Measurements from ENCODE around the gene PHRF1. TPM values are rescaled to one million over a fixed set of nuclear protein-coding genes. Genes with fewer than 3 reads are reported as not detected.

Gene PHRF1
- total and polyA plus RNA-seq, 2 donors (not counting 3 experiments of a cell fraction or from before 2014, with no cell fraction given): 14.2 to 39.4 TPM

GRCh38 chr11:576811-577610 is 741 bp downstream of the PHRF1 start:
- ChIA-PET POLR2A (no interaction called here), CTCF (interaction anchor here (0.9 kb wide), 1 partner anchor 22 kb away, joined by 3 read pairs; no protein-coding TSS in a partner anchor)
- TF ChIP-seq GATA2 (IDR thresholded peaks at IDR 0.05; ENCODE audit: insufficient read depth, insufficient read length, low read depth, low read length): no peak
- TF ChIP-seq POLR2A (IDR thresholded peaks at IDR 0.05; ENCODE audit: low read depth, low read length): no peak
- TF ChIP-seq JUN (IDR thresholded peaks at IDR 0.05; ENCODE audit: borderline replicate concordance, insufficient read depth, insufficient read length, low read depth): no peak
- TF ChIP-seq EZH2 (IDR thresholded peaks at IDR 0.05; ENCODE audit: borderline replicate concordance, low read depth, low read length, severe bottlenecking): no peak
- no peak for TF ChIP-seq MAX (IDR thresholded peaks at IDR 0.05; ENCODE audit: insufficient read depth, insufficient read length)
- no peak for TF ChIP-seq FOS (IDR thresholded peaks at IDR 0.05; ENCODE audit: borderline replicate concordance, insufficient read depth, low read length)
- no peak for TF ChIP-seq MYC (IDR thresholded peaks at IDR 0.05; ENCODE audit: low read depth, low read length)
- no peak for TF ChIP-seq POLR2AphosphoS5 (IDR thresholded peaks at IDR 0.05; ENCODE audit: insufficient read depth, low read depth, low read length)
- no peak for TF ChIP-seq CTCF (IDR thresholded peaks at IDR 0.05; ENCODE audit: extremely low read depth in 1 of 2, insufficient read depth in 1 of 2, low read depth in 1 of 2, low read length in 2 of 2)
- no peaks in the 10 kb centered on the region for H3K9me1 ChIP-seq (replicated peaks; ENCODE audit: control insufficient read depth, extremely low read depth, insufficient read depth, low read length)
- dilution Hi-C loops (cut with MboI; ENCODE audit: extremely low pct_ligation_motif_present, low sequenced_read_pairs): no loop called here
- DNase-seq (ENCODE audit: low read depth, low spot score) (peak; percentile 15), FAIRE-seq (peak; percentile 64)
- peak overlapping the region; percentile 100 for H3K9ac ChIP-seq (replicated peaks; ENCODE audit: extremely low read depth, insufficient read depth, low read length)
- H3K9me3 ChIP-seq (replicated peaks; ENCODE audit: control insufficient read depth, insufficient read depth, low read length): no peaks in the 10 kb centered on the region
- H3K27ac ChIP-seq (ENCODE audit: insufficient read depth, low read depth, low read length): peak overlapping the region; percentile 58
- peaks cover 8 to 10% of the 10 kb centered on the region in 2 experiments for H3K27me3 ChIP-seq (ENCODE audit: control insufficient read depth in 2 of 2, insufficient read depth in 2 of 2, low read length in 2 of 2)
- H3K36me3 ChIP-seq (ENCODE audit: control insufficient read depth in 2 of 2, extremely low read depth in 1 of 2, insufficient read depth in 2 of 2, low read length in 2 of 2): peaks cover 0 to 4% of the 10 kb centered on the region in 2 experiments
- H3K4me3 ChIP-seq (replicated peaks in 1 of 3; ENCODE audit: insufficient read depth in 1 of 3, low read depth in 1 of 3, low read length in 3 of 3): peak overlapping the region; percentile 67 to 98 (median 79)
- peak overlapping the region; percentile 94 for H3K4me2 ChIP-seq (ENCODE audit: insufficient read depth, low read length)
- no peak overlapping the region for H2AFZ ChIP-seq (ENCODE audit: low read depth, low read length)
- intact Hi-C loops (cut with micrococcal nuclease): loop anchor here (5.0 kb wide), 1 partner anchor 35 kb away; no protein-coding TSS in a partner anchor
- H3K79me2 ChIP-seq (ENCODE audit: control insufficient read depth, insufficient read depth, low read length): peaks cover 52% of the 10 kb centered on the region
- BruUV-seq (replicated peaks): no TSS peak
- H4K20me1 ChIP-seq (replicated peaks; ENCODE audit: control insufficient read depth, extremely low read depth, insufficient read depth, low read length): no peaks in the 10 kb centered on the region
- peaks cover 14% of the 10 kb centered on the region for H3K4me1 ChIP-seq (ENCODE audit: control insufficient read depth, extremely low read depth, insufficient read depth, low read length)
